GM11168 (cell line): ENCODE data around the gene GRM5.
"Not testable (repeated sequence)": the region's sequence is repeated elsewhere in the genome, so short reads cannot be mapped to it uniquely, and the experiment has no call there.

Source experiments
- in situ Hi-C: fragments of 300-500 bp; cut with MboI; formaldehyde crosslinking; loops from one replicate; pipeline ENCODE4 v1.12.0; 2022; ENCODE audit warnings: low sequenced_read_pairs; ENCODE audit not compliant: unreplicated experiment

Gene GRM5

GRCh38 chr11:89065651-89066201 is at the start of gene GRM5:
Gene GRM5, minus strand, starts transcription at chr11:89065982. Its CDS starts 18,110 bp downstream, at chr11:89047872.
- in situ Hi-C loops = not testable (repeated sequence)

GRCh38 chr11:89097956-89098355 is 32.2 kb upstream of the GRM5 start:
- in situ Hi-C loops = not testable (repeated sequence)

- in situ Hi-C loops = not testable (repeated sequence)
Measured at GRCh38 chr11:89093806-89094205, 28.0 kb upstream of the GRM5 start.

- in situ Hi-C loops = not testable (repeated sequence)
Measured at GRCh38 chr11:89084951-89085350, 19.2 kb upstream of the GRM5 start.

- in situ Hi-C loops = not testable (repeated sequence)
Measured at GRCh38 chr11:89070911-89071310, 5.1 kb upstream of the GRM5 start.

GRCh38 chr11:89067264-89067663 is 1.5 kb upstream of the GRM5 start:
- in situ Hi-C loops = no loop called here

- in situ Hi-C loops = no loop called here
Measured at GRCh38 chr11:89065066-89065465, 716 bp downstream of the GRM5 start.

- in situ Hi-C loops = not testable (repeated sequence)
Measured at GRCh38 chr11:89063481-89063951, 2.3 kb downstream of the GRM5 start.

GRCh38 chr11:89062771-89063298 is 2.9 kb downstream of the GRM5 start:
- in situ Hi-C loops = not testable (repeated sequence)

- in situ Hi-C loops = not testable (repeated sequence)
Measured at GRCh38 chr11:89061839-89062238, 3.9 kb downstream of the GRM5 start.

GRCh38 chr11:89057406-89057805 is 8.4 kb downstream of the GRM5 start:
- in situ Hi-C loops = not testable (repeated sequence)

GRCh38 chr11:89052220-89052619 is 13.6 kb downstream of the GRM5 start:
- in situ Hi-C loops = no loop called here

GRCh38 chr11:89047159-89047558 is 18.6 kb downstream of the GRM5 start:
- in situ Hi-C loops = not testable (repeated sequence)

- in situ Hi-C loops = not testable (repeated sequence)
Measured at GRCh38 chr11:89043861-89044588, 21.8 kb downstream of the GRM5 start.

GRCh38 chr11:89029671-89030070 is 36.1 kb downstream of the GRM5 start:
- in situ Hi-C loops = not testable (repeated sequence)

- in situ Hi-C loops = no loop called here
Measured at GRCh38 chr11:89021339-89021738, 44.4 kb downstream of the GRM5 start.

GRCh38 chr11:89019827-89020547 is 45.8 kb downstream of the GRM5 start:
- in situ Hi-C loops = not testable (repeated sequence)

- in situ Hi-C loops = no loop called here
Measured at GRCh38 chr11:89016214-89016613, 49.6 kb downstream of the GRM5 start.

GRCh38 chr11:89015614-89016013 is 50.2 kb downstream of the GRM5 start:
- in situ Hi-C loops = no loop called here

GRCh38 chr11:89000852-89001251 is 64.9 kb downstream of the GRM5 start:
- in situ Hi-C loops = not testable (repeated sequence)

- in situ Hi-C loops = no loop called here
Measured at GRCh38 chr11:88979641-88980040, 86.1 kb downstream of the GRM5 start.
